Panc1 (cell line): Measurements from ENCODE around the gene OTULIN. TPM values are rescaled to one million over a fixed set of nuclear protein-coding genes. Genes with fewer than 3 reads are reported as not detected.

Experiments used
- ATAC-seq: fragments of 200-7000 bp; cut with Tn5 transposase; 2 replicates; pipeline ENCODE4 v1.9.1; 2020; ENCODE audit warnings: mild to moderate bottlenecking, moderate library complexity
- BruUV-seq: library from RNA; stranded (reverse); fragments of 400-500 nt; replicated peaks from 2 replicates; lab custom pipeline; 2021; lab: Mats Ljungman, UMichigan
- CTCF ChIA-PET: fragments of 300-600 bp; sonication (Branson Sonifier 250); formaldehyde crosslinking; loops from one replicate; lab custom pipeline; 2022; ENCODE audit warnings: antibody characterized with exemption; lab: Charles Lee
- POLR2A ChIA-PET: fragments of 300-600 bp; sonication (Branson Sonifier 250); formaldehyde crosslinking; loops from one replicate; lab custom pipeline; 2022; ENCODE audit warnings: antibody characterized with exemption; lab: Charles Lee
- DNase-seq: peaks from one replicate; pipeline ENCODE4 v3.0.0-alpha.2; 2010; ENCODE audit warnings: low read depth, low spot score
- H3K27ac ChIP-seq: 2 replicates; pipeline ENCODE4 v1.5.1; 2011; ENCODE audit warnings: mild to moderate bottlenecking, low read length, inconsistent platforms
- H3K27me3 ChIP-seq: fragments of 200-500 bp; sonication (Bioruptor generic); 2 replicates; pipeline ENCODE4 v1.6.0; 2014; ENCODE audit warnings: low read length, inconsistent platforms; ENCODE audit not compliant: control insufficient read depth, insufficient read depth
- H3K36me3 ChIP-seq: fragments of 200-500 bp; sonication (Bioruptor generic); 2 replicates; pipeline ENCODE4 v1.5.1; 2014; ENCODE audit warnings: inconsistent platforms, mild to moderate bottlenecking, low read length, moderate library complexity; ENCODE audit not compliant: control insufficient read depth, insufficient read depth
- H3K4me1 ChIP-seq: 2 replicates; pipeline ENCODE4 v1.5.1; 2011; ENCODE audit warnings: inconsistent platforms, mild to moderate bottlenecking, low read length, moderate library complexity; ENCODE audit not compliant: control insufficient read depth, insufficient read depth
- H3K4me3 ChIP-seq, 2 experiments: 2 replicates each; pipeline ENCODE4 v1.5.1; 2011 to 2012; ENCODE audit warnings: low read depth in 2 of 2, low read length in 2 of 2, mild to moderate bottlenecking in 2 of 2, inconsistent platforms in 1 of 2, moderate library complexity in 1 of 2
- H3K9me3 ChIP-seq: fragments of 200-500 bp; sonication (Bioruptor generic); 2 replicates; pipeline ENCODE4 v1.5.1; 2014; ENCODE audit warnings: low read depth, mild to moderate bottlenecking, inconsistent platforms, low read length, moderate library complexity; ENCODE audit not compliant: control insufficient read depth, insufficient read depth
- POLR2AphosphoS5 ChIP-seq: IDR thresholded peaks from 2 replicates; pipeline ENCODE4 v1.6.1; 2012; ENCODE audit warnings: mild to moderate bottlenecking, low read depth, low read length, moderate library complexity
- SIN3A ChIP-seq: IDR thresholded peaks from 2 replicates; pipeline ENCODE4 v1.6.1; 2012; ENCODE audit warnings: low read depth, mild to moderate bottlenecking, low read length, moderate library complexity, borderline replicate concordance; ENCODE audit not compliant: insufficient read depth
- TCF7L2 ChIP-seq: IDR thresholded peaks from 2 replicates; pipeline ENCODE4 v1.6.1; 2011; ENCODE audit warnings: mild to moderate bottlenecking, low read depth, low read length, inconsistent platforms
- in situ Hi-C: cut with HindIII; loops from 2 replicates; pipeline ENCODE4 v1.10.0; 2016; ENCODE audit warnings: low sequenced_read_pairs, low pct_unique_long_range_greater_than_20kb
- intact Hi-C: fragments of 100-400 bp; cut with micrococcal nuclease; formaldehyde crosslinking; loops from one replicate; pipeline ENCODE4 v1.10.0; 2022; ENCODE audit not compliant: unreplicated experiment
- total RNA-seq: library from RNA; stranded (reverse); gene quantifications from one replicate; pipeline ENCODE4 v1.2.1, GENCODE V29; 2021; ENCODE audit not compliant: unreplicated experiment
- TF ChIP-seq, protein P1 (sequence below), 2 experiments: IDR thresholded peaks; 2 replicates each; pipeline ENCODE4 v1.6.1; 2011 to 2012; ENCODE audit warnings: low read depth in 2 of 2, control low read depth in 1 of 2, low read length in 1 of 2, mild to moderate bottlenecking in 1 of 2, moderate library complexity in 1 of 2; ENCODE audit not compliant: insufficient read depth in 1 of 2
- TF ChIP-seq, protein P2 (sequence below): fragments of 450-650 bp; IDR thresholded peaks from 2 replicates; pipeline ENCODE4 v1.5.1; 2017; ENCODE audit warnings: mild to moderate bottlenecking

The OTULIN gene
- total RNA-seq, 1 experiment from 2014 or later: 40.1 TPM

DNA sequence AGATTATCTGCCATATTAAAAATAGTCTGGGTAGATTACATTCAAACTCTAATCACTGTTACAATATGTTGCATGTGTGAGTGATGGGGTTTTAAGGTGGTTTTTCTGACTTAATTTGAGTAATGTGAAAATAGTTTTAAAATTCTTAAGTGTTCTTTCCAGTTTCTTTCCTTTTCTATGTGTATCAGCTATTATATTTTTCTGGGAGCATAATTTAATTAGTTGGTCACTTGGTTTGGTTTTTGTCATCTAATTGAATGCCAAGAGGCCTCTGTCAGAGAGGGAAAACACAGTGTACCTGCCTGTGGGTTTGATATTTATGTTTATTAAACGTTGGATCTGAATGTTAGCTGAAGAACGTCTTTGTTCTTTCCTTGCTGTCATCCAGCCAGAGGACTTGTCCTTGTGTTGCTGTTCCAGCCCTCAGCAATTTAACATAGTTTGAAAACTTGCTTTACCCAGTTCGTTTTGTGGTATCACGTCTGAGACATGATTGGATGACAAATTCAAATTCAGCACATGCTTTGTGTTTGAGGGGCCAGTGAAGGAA, 19.5 kb downstream of the OTULIN start:
- TF ChIP-seq POLR2AphosphoS5: no peak
- TF ChIP-seq, protein P1, sequence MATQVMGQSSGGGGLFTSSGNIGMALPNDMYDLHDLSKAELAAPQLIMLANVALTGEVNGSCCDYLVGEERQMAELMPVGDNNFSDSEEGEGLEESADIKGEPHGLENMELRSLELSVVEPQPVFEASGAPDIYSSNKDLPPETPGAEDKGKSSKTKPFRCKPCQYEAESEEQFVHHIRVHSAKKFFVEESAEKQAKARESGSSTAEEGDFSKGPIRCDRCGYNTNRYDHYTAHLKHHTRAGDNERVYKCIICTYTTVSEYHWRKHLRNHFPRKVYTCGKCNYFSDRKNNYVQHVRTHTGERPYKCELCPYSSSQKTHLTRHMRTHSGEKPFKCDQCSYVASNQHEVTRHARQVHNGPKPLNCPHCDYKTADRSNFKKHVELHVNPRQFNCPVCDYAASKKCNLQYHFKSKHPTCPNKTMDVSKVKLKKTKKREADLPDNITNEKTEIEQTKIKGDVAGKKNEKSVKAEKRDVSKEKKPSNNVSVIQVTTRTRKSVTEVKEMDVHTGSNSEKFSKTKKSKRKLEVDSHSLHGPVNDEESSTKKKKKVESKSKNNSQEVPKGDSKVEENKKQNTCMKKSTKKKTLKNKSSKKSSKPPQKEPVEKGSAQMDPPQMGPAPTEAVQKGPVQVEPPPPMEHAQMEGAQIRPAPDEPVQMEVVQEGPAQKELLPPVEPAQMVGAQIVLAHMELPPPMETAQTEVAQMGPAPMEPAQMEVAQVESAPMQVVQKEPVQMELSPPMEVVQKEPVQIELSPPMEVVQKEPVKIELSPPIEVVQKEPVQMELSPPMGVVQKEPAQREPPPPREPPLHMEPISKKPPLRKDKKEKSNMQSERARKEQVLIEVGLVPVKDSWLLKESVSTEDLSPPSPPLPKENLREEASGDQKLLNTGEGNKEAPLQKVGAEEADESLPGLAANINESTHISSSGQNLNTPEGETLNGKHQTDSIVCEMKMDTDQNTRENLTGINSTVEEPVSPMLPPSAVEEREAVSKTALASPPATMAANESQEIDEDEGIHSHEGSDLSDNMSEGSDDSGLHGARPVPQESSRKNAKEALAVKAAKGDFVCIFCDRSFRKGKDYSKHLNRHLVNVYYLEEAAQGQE (IDR thresholded peaks at IDR 0.05; ENCODE audit: insufficient read depth in 1 of 2, low read depth in 2 of 2, low read length in 1 of 2): no peak
- TF ChIP-seq TCF7L2: no peak
- no peak for TF ChIP-seq SIN3A
- TF ChIP-seq, protein P2, sequence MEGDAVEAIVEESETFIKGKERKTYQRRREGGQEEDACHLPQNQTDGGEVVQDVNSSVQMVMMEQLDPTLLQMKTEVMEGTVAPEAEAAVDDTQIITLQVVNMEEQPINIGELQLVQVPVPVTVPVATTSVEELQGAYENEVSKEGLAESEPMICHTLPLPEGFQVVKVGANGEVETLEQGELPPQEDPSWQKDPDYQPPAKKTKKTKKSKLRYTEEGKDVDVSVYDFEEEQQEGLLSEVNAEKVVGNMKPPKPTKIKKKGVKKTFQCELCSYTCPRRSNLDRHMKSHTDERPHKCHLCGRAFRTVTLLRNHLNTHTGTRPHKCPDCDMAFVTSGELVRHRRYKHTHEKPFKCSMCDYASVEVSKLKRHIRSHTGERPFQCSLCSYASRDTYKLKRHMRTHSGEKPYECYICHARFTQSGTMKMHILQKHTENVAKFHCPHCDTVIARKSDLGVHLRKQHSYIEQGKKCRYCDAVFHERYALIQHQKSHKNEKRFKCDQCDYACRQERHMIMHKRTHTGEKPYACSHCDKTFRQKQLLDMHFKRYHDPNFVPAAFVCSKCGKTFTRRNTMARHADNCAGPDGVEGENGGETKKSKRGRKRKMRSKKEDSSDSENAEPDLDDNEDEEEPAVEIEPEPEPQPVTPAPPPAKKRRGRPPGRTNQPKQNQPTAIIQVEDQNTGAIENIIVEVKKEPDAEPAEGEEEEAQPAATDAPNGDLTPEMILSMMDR: no peak
- CTCF ChIA-PET: no interaction called here
- ATAC-seq: no peak
- POLR2A ChIA-PET: no interaction called here
- H3K4me1 ChIP-seq: no peaks in the 10 kb centered on the region; the same call in 1 of the 2 replicates
- H3K27me3 ChIP-seq: no peaks in the 10 kb centered on the region
- intact Hi-C loops: no loop called here
- H3K27ac ChIP-seq: no peak overlapping the region
- H3K36me3 ChIP-seq: peaks cover 28% of the 10 kb centered on the region
- no peak overlapping the region for H3K4me3 ChIP-seq
- H3K9me3 ChIP-seq: no peaks in the 10 kb centered on the region
- no TSS peak for BruUV-seq
- in situ Hi-C loops: no loop called here
- DNase-seq: no peak

DNA sequence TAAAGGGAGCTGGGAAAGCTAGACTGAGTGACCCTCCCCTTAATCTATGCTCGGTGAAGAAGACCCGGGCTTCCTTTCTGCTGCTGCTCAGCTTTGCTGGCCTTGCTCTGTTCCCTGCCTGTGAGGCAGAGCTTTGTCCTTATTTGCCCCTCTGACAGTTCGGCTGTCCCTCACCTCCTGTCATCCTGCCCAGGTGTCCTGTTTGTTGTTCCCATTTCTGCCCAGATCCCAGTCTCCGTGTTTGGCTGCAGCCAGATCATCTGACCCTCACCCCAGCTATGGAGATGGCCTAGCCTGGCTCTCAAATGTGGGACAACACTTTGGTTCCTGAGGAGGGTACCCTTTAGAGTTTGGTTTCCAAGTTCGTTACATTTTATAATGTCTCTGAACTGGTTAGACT, 20.2 kb downstream of the OTULIN start:
- ATAC-seq (no peak; the same call in 1 of the 2 replicates), DNase-seq (no peak)
- no peak overlapping the region for H3K27ac ChIP-seq
- H3K4me1 ChIP-seq: no peaks in the 10 kb centered on the region; the same call in 1 of the 2 replicates
- H3K36me3 ChIP-seq: peaks cover 31% of the 10 kb centered on the region
- POLR2A ChIA-PET: no interaction called here
- peaks cover 3% of the 10 kb centered on the region; the same call in 1 of the 2 replicates for H3K9me3 ChIP-seq
- no TSS peak for BruUV-seq
- no peaks in the 10 kb centered on the region for H3K27me3 ChIP-seq
- no peak overlapping the region for H3K4me3 ChIP-seq
- TF ChIP-seq, protein P2: no peak
- TF ChIP-seq, protein P1 (IDR thresholded peaks at IDR 0.05; ENCODE audit: insufficient read depth in 1 of 2, low read depth in 2 of 2, low read length in 1 of 2): no peak
- TF ChIP-seq POLR2AphosphoS5 (no peak), TCF7L2 (no peak), SIN3A (no peak)
- CTCF ChIA-PET: no interaction called here
- intact Hi-C loops (no loop called here), in situ Hi-C loops (no loop called here)
